Activated effector memory CD4-positive, alpha-beta T cell treated with anti-CD3 and anti-CD28 coated beads, Interleukin-2, amount 50 U/mL, for 16 hours (primary cell): ENCODE data around the gene PDCD6IP.
"Not testable (repeated sequence)": the region's sequence is repeated elsewhere in the genome, so short reads cannot be mapped to it uniquely, and the experiment has no call there.

Source experiments
- DNase-seq: peaks from one replicate; pipeline ENCODE4 v3.0.0-alpha.2; 2020

The PDCD6IP gene

GRCh38 chr3:33795856-33796536 lies 2.4 kb upstream of the PDCD6IP start:
- DNase-seq: no peak

GRCh38 chr3:33798113-33798417 lies 365 bp upstream of the PDCD6IP start:
- DNase-seq: no peak

DNA sequence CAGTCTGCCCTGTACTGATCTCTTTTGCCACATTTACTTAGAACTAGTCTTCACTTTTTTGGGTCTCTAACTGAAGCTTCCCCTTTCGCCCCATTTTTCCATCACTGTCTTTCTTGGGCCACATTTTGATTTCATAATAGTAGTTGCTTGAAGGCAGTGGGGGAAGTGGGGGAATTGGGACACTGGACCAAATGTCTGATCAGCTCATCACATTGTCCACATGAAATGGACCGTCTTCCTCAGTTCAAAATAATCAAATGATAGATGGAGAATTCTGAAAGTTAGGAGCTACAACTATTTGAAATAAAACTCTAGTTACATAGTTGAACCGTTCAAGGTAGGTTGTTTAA lies 747 bp downstream of the PDCD6IP start:
- no peak for DNase-seq

GRCh38 chr3:33803252-33803651 lies 4.8 kb downstream of the PDCD6IP start:
- DNase-seq: no peak

- no peak for DNase-seq
Measured at GRCh38 chr3:33803894-33804526, 5.6 kb downstream of the PDCD6IP start.

- DNase-seq: no peak
Measured at GRCh38 chr3:33807191-33807590, 8.8 kb downstream of the PDCD6IP start.

- DNase-seq: no peak
Measured at GRCh38 chr3:33808559-33808958, 10.1 kb downstream of the PDCD6IP start.

DNA sequence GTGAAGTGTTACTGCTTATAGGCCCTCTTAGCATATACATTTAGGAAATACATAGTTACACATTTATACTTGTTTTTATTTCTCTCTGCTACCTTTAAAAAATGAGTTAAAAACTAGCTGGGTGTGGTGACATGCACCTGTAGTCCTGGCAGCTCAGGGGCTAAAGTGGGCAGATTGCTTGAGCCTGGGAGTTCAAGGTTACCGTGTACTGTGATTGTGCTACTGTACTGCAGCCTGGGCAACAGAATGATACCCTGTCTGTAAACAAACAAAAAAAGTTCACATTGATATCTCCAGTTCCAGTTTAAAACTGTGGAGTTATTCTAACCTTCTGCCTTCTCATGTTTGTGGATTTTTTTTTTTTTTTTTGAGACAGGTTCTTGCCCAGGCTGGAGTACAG lies 12.1 kb downstream of the PDCD6IP start:
- no peak for DNase-seq

DNA sequence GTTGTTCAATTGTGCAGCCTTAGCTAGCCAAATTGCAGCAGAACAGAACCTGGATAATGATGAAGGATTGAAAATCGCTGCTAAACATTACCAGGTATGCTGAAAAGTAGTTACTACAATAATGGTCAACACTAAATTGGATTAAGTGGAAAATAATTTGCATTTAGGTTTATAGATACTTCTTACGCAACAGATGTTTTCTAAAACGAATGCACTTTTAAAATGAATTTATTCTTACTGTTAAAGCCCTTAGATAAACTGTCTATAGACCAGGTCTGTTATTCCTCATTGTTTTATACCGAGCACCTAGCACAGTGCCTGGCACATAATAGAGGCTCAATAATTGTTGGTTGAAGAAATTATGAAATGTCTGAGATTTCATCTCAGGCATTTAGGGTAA lies 23.6 kb downstream of the PDCD6IP start:
- DNase-seq: no peak

- DNase-seq: no peak
Measured at GRCh38 chr3:33823821-33824220, 25.4 kb downstream of the PDCD6IP start.

DNA sequence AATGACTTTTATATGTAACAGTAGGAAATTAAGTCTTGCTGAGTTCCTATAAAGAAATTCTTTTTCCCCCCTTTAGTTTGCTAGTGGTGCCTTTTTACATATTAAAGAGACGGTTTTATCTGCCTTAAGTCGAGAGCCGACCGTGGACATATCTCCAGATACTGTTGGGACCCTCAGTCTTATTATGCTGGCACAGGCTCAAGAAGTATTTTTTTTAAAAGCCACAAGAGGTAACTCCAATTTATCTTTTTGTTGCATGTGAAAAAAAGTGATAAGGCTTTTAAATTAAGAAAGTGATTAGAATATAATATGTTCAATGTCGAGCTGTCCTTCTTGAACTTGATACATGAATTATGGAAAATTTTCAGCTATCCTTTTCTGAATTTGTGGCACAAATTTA lies 26.7 kb downstream of the PDCD6IP start:
- DNase-seq: no peak

GRCh38 chr3:33826206-33826605 lies 27.8 kb downstream of the PDCD6IP start:
- DNase-seq: no peak

GRCh38 chr3:33826688-33827087 lies 28.3 kb downstream of the PDCD6IP start:
- DNase-seq: no peak

DNA sequence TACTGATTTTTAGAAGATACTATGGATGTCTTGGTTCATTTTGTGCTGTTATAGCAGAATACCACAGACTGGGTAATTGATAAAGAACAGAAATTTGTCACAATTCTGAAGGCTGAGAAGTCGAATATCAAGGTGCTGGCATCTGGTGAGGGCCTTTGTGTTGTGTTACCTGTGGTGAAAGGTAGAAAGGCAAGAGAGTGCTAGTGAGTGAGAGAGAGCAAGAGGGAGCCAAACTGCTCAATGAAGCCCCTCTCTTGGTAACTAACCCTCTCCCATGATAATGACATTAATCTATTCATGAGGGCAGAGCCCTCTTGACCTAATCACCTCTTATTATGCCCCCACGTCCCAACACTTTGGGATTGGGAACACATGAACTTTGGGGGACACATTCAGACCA lies 31.3 kb downstream of the PDCD6IP start:
- DNase-seq: no peak

DNA sequence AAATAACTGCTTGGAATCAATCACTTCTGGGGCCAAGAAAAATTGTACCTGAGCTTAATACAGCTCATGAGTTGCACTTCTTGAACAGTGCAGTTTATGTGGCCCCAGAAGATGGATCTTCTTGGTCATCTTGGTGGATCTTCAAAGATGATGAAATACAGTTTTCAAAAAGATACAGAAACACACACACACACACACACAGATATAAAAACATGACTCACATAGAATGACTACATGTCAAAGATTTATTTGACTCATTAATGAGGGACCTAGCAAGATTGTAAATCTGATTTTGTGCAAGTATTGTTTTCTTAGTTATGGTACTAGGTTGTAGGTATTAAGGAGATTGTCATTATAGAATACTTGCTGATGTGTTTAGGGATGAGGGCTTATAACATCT lies 32.6 kb downstream of the PDCD6IP start:
- DNase-seq: no peak

GRCh38 chr3:33833408-33834095 lies 35.1 kb downstream of the PDCD6IP start:
- DNase-seq: no peak

- DNase-seq: no peak
Measured at GRCh38 chr3:33834096-33834453, 35.6 kb downstream of the PDCD6IP start.

GRCh38 chr3:33837182-33837581 lies 38.8 kb downstream of the PDCD6IP start:
- DNase-seq: not testable (repeated sequence)

- no peak for DNase-seq
Measured at GRCh38 chr3:33839283-33839682, 40.9 kb downstream of the PDCD6IP start.

GRCh38 chr3:33840179-33840578 lies 41.7 kb downstream of the PDCD6IP start:
- no peak for DNase-seq

DNA sequence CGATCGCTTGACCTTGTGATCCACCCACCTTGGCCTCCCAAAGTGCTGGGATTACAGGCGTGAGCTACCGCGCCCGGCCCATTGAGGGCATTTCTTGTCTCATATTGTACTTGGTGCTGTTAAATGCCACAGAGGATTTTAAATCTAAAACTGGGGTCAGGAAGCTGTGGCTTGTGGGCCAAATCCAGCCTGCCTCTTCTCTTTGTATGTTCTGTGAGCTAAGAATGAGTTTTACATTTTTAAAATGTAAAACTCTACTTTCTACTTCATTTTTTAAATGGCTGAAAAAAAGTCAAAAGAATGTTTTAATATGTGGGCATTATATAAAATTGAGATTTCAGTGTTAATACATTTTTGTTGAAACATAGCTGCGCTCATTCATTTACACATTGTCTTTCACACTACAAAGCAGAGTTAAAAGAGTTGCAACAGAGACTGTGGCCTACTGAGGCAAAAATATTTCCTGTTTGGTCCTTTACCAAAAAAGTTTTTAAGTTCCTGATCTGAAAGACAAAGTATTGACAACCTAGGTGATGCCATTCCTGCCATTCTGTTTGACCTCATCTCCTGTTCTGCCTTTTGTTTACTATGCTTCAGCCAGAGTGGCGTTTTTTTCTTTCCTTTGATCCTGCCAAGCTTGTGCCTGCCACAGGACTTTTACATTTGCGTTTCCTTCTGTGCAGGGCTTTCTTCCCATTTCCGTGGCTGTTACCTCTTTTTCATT lies 50.4 kb downstream of the PDCD6IP start:
- DNase-seq: no peak

DNA sequence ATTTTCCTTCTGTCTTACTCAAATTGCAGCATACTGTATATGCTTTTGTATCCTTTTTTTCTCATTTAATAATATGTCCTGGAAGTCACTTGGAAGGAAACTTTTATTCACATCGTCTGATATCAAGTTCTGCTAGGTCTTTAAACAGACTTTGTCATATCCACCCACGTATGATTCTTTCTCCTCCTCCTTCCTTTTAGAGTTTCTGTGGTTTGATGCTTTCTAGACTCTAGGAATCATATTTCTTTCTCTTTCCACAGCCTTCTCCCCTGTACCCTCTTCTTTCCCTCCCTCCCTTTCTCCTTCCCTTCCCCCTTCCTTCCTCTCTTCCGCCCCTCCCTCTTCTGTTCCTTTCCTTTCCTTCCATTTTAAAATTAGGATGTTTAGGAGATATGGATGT lies 52.2 kb downstream of the PDCD6IP start:
- DNase-seq: not testable (repeated sequence)

GRCh38 chr3:33855407-33855806 lies 57.0 kb downstream of the PDCD6IP start:
- not testable (repeated sequence) for DNase-seq
